SK-N-SH (cell line): ENCODE measurements around the gene DMRTC1. TPM values are rescaled to one million over a fixed set of nuclear protein-coding genes. Genes with fewer than 3 reads are reported as not detected.
"Not testable (repeated sequence)": the region's sequence is repeated elsewhere in the genome, so short reads cannot be mapped to it uniquely, and the experiment has no call there.

Experiments
- CTCF ChIA-PET: fragments of 300-600, 350-600 bp; formaldehyde crosslinking; extraction: SDS; loops from one replicate; lab custom pipeline; 2021; lab: Yijun Ruan, JAX
- POLR2A ChIA-PET: fragments of 350-600 bp; sonication (Branson Sonifier 250); formaldehyde crosslinking; extraction: SDS; loops from one replicate; lab custom pipeline; 2020; ENCODE audit warnings: antibody characterized with exemption, inconsistent platforms; lab: Yijun Ruan, JAX
- DNase-seq: peaks from one replicate; pipeline ENCODE4 v3.0.0; 2012
- H2AFZ ChIP-seq: fragments of 200-600 bp; sonication (generic); 2 replicates; pipeline ENCODE4 v1.8.1; 2016; ENCODE audit warnings: antibody characterized with exemption, mild to moderate bottlenecking, low read depth
- H3F3A ChIP-seq: fragments of 200-600 bp; sonication (generic); replicated peaks from 2 replicates; pipeline ENCODE3; 2016; ENCODE audit warnings: antibody characterized with exemption, mild to moderate bottlenecking; ENCODE audit not compliant: insufficient read depth
- H3K27ac ChIP-seq, 2 experiments: fragments of 200-500 bp in 1 of 2; fragments of 200-600 bp in 1 of 2; sonication (Bioruptor generic) in 1 of 2; sonication (generic), shearing (Covaris generic) in 1 of 2; 2 replicates each; pipeline versions ENCODE4 v1.5.1 to v1.6.1; 2014 to 2016; ENCODE audit warnings: low read depth in 2 of 2, inconsistent platforms in 1 of 2, low read length in 1 of 2, mild to moderate bottlenecking in 1 of 2, mixed read lengths in 1 of 2
- H3K27me3 ChIP-seq: fragments of 200-600 bp; sonication (generic), shearing (Covaris generic); 2 replicates; pipeline ENCODE4 v1.6.1; 2016; ENCODE audit warnings: mixed run types; ENCODE audit not compliant: insufficient read depth
- H3K36me3 ChIP-seq, 2 experiments: fragments of 200-500 bp in 1 of 2; fragments of 200-600 bp in 1 of 2; sonication (Bioruptor generic) in 1 of 2; sonication (generic) in 1 of 2; replicated peaks in 1 of 2; 2 replicates each; pipeline versions ENCODE3 to v1.5.1; 2014 to 2016; ENCODE audit warnings: low read length in 1 of 2, mild to moderate bottlenecking in 1 of 2; ENCODE audit not compliant: insufficient read depth in 2 of 2, control insufficient read depth in 1 of 2
- H3K4me1 ChIP-seq, 2 experiments: fragments of 200-500 bp in 1 of 2; fragments of 200-600 bp in 1 of 2; sonication (Bioruptor generic) in 1 of 2; sonication (generic), shearing (Covaris generic) in 1 of 2; 2 replicates each; pipeline versions ENCODE4 v1.5.1 to v1.6.1; 2014 to 2016; ENCODE audit warnings: low read depth in 1 of 2, low read length in 1 of 2, mixed run types in 1 of 2; ENCODE audit not compliant: insufficient read depth in 2 of 2, control insufficient read depth in 1 of 2
- H3K4me2 ChIP-seq: fragments of 200-600 bp; sonication (generic), shearing (Covaris generic); 2 replicates; pipeline ENCODE4 v1.6.1; 2017; ENCODE audit warnings: mixed run types
- H3K4me3 ChIP-seq, 2 experiments: fragments of 200-500 bp in 1 of 2; fragments of 200-600 bp in 1 of 2; sonication (Bioruptor generic) in 1 of 2; sonication (generic), shearing (Covaris generic) in 1 of 2; 2 replicates each; pipeline versions ENCODE4 v1.5.1 to v1.8.1; 2014 to 2016; ENCODE audit warnings: low read depth in 2 of 2, inconsistent platforms in 1 of 2, low read length in 1 of 2, mild to moderate bottlenecking in 1 of 2, mixed read lengths in 1 of 2, moderate library complexity in 1 of 2
- H3K79me2 ChIP-seq: fragments of 200-600 bp; sonication (generic); 2 replicates; pipeline ENCODE4 v1.8.1; 2017; ENCODE audit warnings: mild to moderate bottlenecking; ENCODE audit not compliant: insufficient read depth
- H3K9ac ChIP-seq: fragments of 200-600 bp; sonication (generic); 2 replicates; pipeline ENCODE4 v1.6.1; 2017; ENCODE audit warnings: mixed run types
- H3K9me2 ChIP-seq: fragments of 200-600 bp; sonication (generic); 2 replicates; pipeline ENCODE4 v1.6.1; 2017; ENCODE audit warnings: mixed run types
- H3K9me3 ChIP-seq: fragments of 200-600 bp; sonication (generic); 2 replicates; pipeline ENCODE4 v1.6.1; 2017; ENCODE audit warnings: mixed run types, mild to moderate bottlenecking, moderate library complexity
- H4K20me1 ChIP-seq: fragments of 200-600 bp; sonication (generic); 2 replicates; pipeline ENCODE4 v1.6.1; 2017; ENCODE audit warnings: mild to moderate bottlenecking, mixed run types; ENCODE audit not compliant: insufficient read depth
- WGBS: methylation state at CpG from one replicate; pipeline ENCODE4 v1.1.6; 2017; ENCODE audit warnings: low lambda C conversion rate; 5-methylcytosine and 5-hydroxymethylcytosine counted together
- polyA plus RNA-seq, 3 experiments: library from polyadenylated mRNA; depleted of rRNA; stranded (reverse); fragments of >200 nt; gene quantifications; 2 replicates each; pipeline ENCODE4 v1.2.3, GENCODE V29; 2012

DMRTC1 gene
- polyA plus RNA-seq (2012; rRNA removed): not detected in 2 replicates
- not detected in 2 replicates for polyA plus RNA-seq (2012; cell fraction: cytosol; rRNA removed)
- polyA plus RNA-seq (2012; cell fraction: nucleus; rRNA removed): not detected in 2 replicates

DNA sequence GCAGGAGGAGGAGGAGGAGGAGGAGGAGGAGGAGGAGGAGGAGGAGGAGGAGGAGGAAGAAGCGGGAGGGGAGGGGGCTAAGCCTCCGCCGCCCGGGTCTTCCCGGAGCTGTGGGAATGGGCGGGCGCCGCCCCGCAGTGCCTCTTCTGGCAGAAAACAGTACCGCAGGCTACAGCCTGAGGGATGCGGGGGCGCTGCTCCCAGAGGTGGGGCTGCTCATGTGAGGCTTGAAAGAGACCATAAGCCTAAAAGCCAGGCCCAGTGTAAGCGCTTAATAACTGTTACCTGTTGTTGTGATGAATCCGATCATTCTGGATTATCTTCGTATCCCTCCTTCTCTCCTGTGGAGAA is at the start of gene DMRTC1:
Gene DMRTC1 (minus strand): TSS at position 19 of the 351 bp plus-strand sequence. CDS start 68,143 bp downstream, outside the sequence.
- H3K9me2 ChIP-seq: not testable (repeated sequence)

DNA sequence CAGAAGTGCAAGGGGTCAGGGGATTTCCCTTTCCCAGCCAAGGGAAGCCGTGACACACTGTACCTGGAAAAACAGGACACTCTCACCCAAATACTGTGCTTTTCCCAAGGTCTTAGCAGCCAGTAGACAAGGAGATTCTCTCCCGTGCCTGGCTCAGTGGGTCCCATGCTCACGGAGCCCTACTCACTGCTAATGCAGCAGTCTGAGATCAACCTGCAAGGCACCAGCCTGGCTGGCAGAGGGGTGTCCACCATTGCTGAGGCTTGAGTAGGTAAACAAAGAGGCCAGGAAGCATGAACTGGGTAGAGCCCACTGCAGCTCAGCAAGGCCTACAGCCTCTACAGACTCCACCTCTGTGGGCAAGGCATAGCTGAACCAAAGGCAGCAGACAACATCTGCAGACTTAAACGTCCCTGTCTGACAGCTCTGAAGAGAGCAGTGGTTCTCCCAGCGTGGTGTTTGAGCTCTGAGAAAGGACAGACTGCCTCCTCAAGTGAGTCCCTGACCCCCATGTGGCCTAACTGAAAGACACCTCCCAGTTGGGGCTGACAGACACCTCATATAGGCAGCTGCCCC is 37.3 kb upstream of the DMRTC1 start:
- H3K4me3 ChIP-seq, H3K79me2 ChIP-seq, H3K27ac ChIP-seq, H2AFZ ChIP-seq, H3K9ac ChIP-seq, H4K20me1 ChIP-seq, H3F3A ChIP-seq, H3K9me3 ChIP-seq, H3K27me3 ChIP-seq, H3K36me3 ChIP-seq, H3K9me2 ChIP-seq, POLR2A ChIA-PET, H3K4me2 ChIP-seq, DNase-seq, H3K4me1 ChIP-seq, CTCF ChIA-PET: not testable (repeated sequence)
- 0% methylated on average over 4 of the region's 5 CpGs for WGBS

More for the DNA sequence above, at the start of gene DMRTC1:
- H3K4me1 ChIP-seq, H3K27ac ChIP-seq, POLR2A ChIA-PET, H3K36me3 ChIP-seq, H3K4me2 ChIP-seq, H3K9me3 ChIP-seq, DNase-seq, H3K27me3 ChIP-seq, H3K79me2 ChIP-seq, CTCF ChIA-PET, H4K20me1 ChIP-seq, H3F3A ChIP-seq, H3K4me3 ChIP-seq, H3K9ac ChIP-seq, H2AFZ ChIP-seq: not testable (repeated sequence)
- no CpG with 5 or more reads among the region's 15 CpGs for WGBS

DNA sequence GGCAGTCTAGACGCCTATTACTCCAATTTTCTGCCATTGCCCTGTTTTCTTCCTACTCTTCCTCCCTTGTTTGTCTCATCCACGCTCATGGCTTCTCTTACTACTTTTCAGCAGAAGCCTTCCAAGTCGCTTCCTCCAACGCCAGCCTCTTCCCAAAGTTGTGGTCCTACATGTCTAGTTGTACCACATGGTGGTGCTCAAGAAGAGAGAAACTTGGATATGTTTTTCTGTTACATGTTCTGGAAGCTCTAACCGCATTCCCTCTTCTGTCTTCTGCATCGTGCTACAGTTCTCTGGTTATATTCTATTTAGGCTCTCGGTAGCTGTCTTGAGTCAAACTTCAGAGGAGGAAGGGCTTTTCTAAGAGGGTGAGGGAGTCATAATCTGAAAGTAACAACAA is 31.2 kb upstream of the DMRTC1 start:
- H3K4me2 ChIP-seq, POLR2A ChIA-PET: not testable (repeated sequence)

DNA sequence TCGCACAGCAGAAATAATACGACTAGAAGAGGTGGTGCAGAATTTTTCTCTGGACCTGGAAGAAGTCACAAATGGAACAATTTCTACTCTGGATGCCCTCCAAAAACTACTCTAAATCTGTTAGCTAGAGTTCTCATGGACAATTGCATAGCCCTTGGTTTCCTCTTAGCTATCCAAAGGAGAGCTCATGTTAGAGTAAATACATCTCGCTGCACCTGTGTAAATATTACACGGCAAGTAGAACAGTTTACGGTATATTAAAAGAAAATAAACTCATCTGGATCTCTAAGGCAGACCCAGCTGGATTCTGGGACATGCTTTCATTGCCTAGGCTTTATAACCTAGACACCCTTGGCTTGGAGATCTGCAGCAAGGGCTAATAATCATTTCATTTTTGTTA is 28.2 kb upstream of the DMRTC1 start:
- H3K9me3 ChIP-seq, H3K4me3 ChIP-seq, POLR2A ChIA-PET, H3F3A ChIP-seq, H3K27me3 ChIP-seq, H2AFZ ChIP-seq, H3K9me2 ChIP-seq, CTCF ChIA-PET, DNase-seq, H4K20me1 ChIP-seq, H3K4me2 ChIP-seq, H3K79me2 ChIP-seq, H3K4me1 ChIP-seq, H3K36me3 ChIP-seq, H3K27ac ChIP-seq, H3K9ac ChIP-seq: not testable (repeated sequence)
- WGBS: no CpG with 5 or more reads among the region's 5 CpGs

More for the DNA sequence above, 31.2 kb upstream of the DMRTC1 start:
- CTCF ChIA-PET, H3K27ac ChIP-seq, H3K9ac ChIP-seq, H3K4me1 ChIP-seq, H2AFZ ChIP-seq, H4K20me1 ChIP-seq, H3K9me2 ChIP-seq, H3K79me2 ChIP-seq, H3F3A ChIP-seq, H3K4me3 ChIP-seq, DNase-seq, H3K36me3 ChIP-seq, H3K9me3 ChIP-seq, H3K27me3 ChIP-seq: not testable (repeated sequence)
- no CpG with 5 or more reads among the region's 7 CpGs for WGBS

DNA sequence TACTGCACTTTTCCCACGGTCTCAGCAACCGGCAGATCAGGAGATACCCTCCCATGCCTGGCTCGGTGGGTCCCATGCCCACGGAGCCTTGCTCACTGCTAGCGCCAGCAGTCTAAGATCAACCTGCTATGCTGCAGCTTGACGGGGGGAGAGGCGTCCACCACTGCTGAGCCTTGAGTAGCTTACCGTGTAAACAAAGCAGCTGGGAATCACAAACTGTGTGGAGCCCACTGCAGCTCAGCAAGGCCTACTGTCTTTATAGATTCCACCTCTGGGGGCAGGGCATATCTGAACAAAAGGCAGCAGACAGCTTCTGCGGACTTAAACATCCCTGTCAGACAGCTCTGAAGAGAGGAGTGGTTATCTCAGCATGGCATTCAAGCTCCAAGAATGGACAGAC is 16.3 kb upstream of the DMRTC1 start:
- H3K9me3 ChIP-seq, H3K36me3 ChIP-seq, H3K27ac ChIP-seq, H4K20me1 ChIP-seq, H2AFZ ChIP-seq, H3F3A ChIP-seq, CTCF ChIA-PET, H3K27me3 ChIP-seq, H3K4me1 ChIP-seq, H3K4me2 ChIP-seq, H3K9me2 ChIP-seq, H3K9ac ChIP-seq, H3K79me2 ChIP-seq, H3K4me3 ChIP-seq, DNase-seq, POLR2A ChIA-PET: not testable (repeated sequence)
- no CpG with 5 or more reads among the region's 9 CpGs for WGBS

DNA sequence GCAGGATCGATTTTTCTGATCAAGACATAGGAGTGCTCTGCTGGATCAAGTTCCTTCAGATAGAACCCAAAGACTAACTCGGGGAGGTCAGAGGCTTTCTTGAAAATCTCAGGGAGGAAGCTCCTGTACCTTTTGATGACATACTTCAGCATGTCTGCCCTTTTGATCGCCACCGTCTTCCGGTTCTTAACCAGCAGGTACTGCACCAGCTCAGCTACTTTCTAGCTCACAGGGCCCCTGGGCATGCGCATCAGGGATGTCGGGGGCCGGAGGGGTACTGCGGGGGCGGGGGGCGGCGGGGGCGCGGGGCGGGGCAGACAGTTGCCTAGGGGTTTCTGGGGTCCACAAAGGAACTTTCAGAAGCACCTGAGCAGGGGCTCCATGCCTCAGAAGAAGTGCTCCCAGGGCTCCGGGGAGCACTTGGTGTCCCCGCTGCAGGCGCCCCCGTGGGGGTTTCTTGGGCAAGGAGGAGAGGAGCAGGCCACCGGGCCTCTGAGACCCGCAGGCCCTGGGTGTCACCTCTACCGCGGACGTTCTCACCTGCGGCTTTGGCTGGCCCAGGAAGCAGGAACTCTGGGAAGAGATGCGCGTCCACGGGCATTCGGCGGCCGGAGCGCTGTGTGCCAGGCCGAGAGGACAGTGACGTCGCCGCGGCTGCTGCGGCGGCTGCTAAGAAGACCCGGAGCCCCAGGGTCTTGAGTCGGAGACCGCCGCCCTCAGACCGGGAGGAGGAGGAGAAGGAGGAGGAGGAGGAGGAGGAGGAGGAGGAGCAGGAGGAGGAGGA is 410 bp downstream of the DMRTC1 start:
- no CpG with 5 or more reads among the region's 44 CpGs for WGBS
- H3K4me1 ChIP-seq, CTCF ChIA-PET, POLR2A ChIA-PET, H3K4me2 ChIP-seq, H3K9me2 ChIP-seq, H4K20me1 ChIP-seq, H3K27ac ChIP-seq, H3K27me3 ChIP-seq, H3K9me3 ChIP-seq, H3K4me3 ChIP-seq, H3K79me2 ChIP-seq, H2AFZ ChIP-seq, H3K9ac ChIP-seq, H3F3A ChIP-seq, H3K36me3 ChIP-seq, DNase-seq: not testable (repeated sequence)
